GM19468 (cell line): ENCODE measurements around the gene GAS7.
A peak's percentile ranks its signal among the peaks of the same experiment; 100 is the strongest.

Experiments
- ATAC-seq: cut with Tn5 transposase; IDR thresholded peaks from one replicate; pipeline ENCODE4 v1.9.1; 2021; ENCODE audit warnings: mild to moderate bottlenecking, moderate library complexity, moderate number of reproducible peaks; ENCODE audit not compliant: unreplicated experiment; ENCODE audit errors: extremely low read depth

The GAS7 gene

DNA sequence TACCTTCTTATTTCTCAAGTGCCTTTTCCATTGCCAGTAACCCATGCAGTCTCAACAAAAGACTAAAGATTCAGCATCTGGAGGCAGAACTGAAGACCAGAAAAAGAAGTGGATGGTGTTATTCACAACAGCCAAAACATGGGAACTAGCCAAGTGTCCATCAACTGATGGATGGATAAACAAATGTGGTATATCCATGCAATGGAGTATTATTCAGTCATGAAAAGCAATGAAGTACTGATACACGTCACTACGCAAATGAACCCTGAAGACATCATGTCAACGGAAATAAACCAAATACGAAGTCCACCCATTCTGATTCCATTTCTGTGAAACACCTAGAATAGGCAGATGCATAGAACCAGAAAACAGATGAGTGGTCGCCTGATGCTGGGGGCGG, 25.6 kb downstream of the GAS7 start:
- ATAC-seq: no peak

DNA sequence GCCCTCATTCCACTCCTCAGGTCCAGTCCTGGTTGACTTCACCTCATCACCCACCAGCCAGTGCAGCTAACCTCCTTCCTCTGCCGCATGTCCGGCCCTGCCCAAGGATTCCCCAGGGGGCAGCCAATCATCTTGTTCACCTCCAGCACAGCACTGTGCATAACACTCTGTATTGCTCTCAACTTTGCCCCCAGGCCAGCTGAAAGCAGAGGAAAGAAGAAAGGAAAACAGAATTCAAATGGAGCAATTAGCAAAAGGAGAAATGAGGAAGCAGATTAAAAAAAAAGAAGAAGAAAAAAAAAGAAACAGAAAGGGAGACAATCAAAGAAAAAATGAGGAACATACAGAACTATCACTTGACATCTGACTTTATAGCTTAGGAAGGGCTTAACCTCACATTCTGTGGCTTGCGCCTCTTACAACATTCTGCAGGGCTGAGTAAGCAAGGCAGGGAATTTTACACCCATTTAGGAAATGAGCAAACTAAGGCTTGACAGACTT, 26.1 kb downstream of the GAS7 start:
- ATAC-seq: no peak

DNA sequence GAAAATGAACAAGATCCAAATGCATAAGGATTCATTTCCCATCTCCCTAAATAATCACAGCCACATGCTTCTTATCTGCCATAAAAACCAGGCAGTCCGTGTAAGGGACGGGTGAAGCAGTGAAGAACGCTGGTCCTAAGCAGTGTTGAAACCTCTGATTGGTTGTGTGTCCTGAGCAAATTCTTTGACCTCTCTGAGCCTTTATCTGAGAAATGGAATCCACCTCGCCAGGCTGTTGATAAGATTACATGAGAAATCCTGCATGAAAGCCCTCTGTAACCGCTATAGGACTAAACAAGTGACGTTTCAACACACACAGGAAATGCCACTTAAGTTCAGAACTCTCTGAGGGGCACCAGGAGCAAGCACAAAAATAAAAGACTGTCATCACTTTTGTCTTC, 26.8 kb downstream of the GAS7 start:
- ATAC-seq: no peak

DNA sequence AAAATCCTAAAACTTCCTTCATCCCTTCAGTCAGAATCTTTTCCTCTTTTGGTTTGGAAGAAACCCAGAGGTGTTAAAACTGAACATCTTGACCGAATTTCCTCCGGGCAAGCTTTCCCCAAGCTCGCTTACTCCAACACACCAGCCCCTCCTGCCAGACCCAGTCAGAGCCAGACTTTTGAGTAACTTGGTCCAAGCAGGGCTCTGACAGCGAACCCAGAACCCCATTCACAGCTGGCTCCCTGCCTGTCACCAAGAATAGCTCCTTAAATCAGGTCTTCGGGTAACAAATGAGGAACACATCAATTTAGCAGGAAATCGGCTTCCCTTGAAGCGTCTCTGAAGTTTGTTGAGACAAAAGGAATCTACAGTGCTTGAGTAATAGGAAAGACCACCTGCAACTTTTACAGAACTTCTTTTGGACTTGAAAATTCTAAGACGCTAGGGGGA, 27.3 kb downstream of the GAS7 start:
- ATAC-seq: no peak

DNA sequence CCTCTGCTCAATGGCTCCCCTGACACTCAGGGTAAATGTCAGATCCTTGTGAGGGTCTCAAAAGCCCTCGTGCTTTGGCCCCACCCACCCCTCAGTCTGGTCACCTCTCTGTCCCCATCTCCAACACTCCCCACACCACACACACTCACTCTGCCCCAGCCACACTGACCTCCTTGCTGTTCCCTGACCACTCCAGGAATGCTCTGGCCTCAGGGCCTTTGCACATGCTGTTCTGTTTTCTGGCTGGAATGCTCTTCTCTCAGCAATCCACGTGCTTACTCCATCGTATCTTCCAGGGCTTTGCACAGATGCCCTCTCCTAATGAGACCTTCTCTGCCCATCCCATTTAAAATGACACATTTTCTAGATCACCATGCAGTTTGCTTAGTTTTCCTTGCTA, 28.2 kb downstream of the GAS7 start:
- ATAC-seq: no peak

DNA sequence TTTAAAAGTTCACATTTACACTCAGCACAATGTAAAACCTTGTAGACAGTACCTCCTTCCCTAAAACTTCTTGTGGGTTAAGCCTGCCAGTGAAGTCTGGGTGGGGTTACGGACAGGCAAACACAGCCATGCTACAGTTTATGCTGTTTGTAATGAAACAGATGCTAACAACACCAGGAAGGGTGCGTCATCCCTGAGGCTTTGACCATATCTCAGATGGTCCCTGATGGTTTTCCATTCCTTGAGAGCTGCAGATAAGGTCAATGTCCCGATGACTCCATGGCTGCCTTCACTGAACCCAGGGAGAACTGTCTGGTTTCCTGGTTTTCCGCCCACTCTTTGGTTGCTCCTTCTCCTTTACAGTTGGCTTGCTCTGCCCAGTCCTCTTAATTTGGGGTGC, 29.1 kb downstream of the GAS7 start:
- ATAC-seq: no peak

DNA sequence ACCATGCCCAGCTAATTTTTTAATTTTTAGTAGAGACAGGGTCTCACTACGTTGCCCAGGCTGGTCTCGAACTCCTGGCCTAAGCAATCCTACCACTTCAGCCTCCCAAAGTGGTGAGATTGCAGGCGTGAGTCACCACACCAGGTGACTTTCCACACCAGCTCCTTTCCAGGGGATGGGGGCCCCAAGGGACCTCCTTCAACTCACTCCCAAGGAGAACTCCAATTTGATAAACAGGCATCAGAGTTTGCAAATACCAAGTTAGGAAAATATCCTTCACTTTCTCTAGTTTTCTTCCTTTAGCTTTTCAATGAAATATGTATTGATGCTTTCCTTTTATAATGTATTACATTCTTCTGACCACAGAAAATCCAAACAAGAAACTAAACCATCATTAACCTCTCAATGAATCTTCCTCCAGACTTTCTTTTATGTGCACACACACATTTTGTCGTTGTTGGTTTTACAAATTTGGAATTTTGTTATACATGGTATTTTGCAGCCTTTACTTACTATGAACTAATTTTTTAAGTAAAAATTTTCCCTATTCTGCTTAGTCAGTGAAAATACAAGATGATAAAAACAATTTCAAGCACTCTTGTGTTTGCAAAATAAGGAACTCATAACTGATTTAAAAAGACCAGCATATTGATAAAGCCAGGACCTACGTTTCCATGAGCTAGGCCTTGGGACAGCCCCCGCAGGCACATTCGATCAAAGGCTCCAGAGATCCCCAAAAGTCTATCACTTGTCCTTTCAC, 32.0 kb downstream of the GAS7 start:
- no peak for ATAC-seq

DNA sequence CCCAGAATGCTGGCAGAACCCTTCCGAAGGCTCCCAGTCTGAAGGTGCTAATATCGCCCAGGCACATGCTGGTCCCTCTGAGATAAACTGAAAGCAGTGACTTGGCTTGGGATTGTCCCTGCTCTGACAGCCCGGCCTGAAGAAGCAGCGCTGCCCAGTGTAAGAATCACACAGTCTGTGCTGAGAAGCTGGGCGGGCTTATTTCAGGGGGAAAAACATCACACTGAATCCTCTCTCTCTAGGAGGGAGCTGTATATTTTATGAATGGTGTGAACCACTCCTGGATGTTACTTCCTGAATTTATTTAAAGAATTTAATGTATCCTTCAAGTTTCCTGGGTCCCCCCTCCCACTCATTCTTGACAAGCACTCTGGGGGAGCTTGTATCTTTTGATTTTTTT, 36.3 kb downstream of the GAS7 start:
- ATAC-seq: no peak

DNA sequence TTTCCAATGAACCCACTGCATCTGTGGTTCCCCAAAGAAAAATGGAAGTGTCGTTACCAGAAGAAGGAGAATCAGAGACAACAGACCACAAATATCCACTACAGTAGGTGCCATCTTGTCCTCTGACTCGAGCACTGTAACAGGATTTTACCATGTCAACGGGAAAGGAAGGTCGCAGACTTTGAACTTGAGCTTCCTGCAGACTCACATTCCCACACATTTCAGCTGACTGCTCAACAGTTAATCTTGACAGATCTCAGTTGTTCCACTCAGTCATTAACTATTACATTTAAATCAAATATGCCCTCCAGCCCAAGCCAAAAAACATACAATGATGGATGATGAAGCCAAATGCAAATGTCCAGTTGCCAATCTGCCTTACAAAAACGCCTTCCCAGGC, 37.0 kb downstream of the GAS7 start:
- ATAC-seq: no peak

DNA sequence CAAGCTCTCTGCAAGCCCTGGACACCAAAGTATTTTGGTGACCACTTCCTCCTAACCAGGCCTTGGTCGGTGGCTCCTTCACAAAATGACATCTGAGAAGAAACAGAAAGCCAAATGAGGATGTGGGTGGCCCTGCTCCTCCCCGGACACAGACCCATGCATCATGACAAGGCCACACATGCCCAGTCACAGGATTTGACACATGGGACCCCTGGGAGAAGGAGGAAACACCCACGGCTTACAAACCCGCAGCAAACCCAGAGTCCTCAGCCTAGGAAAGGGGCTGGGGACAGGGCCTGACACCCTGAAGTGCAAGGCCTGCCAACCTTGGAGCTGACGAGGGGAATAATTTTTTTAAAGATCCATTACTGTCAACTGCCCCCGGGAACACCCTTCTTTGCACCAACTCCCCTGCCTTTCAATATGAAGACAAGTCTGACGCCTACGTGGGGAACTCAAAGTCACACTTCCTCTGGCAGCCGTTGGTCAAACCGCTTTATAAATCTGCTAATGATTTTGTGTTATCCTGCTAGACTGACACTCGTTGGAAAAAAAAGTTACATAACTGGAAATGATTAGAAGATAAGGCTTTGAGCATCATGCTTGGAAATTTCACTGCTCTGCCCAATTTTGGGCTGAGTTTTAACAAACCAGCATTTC, 41.3 kb downstream of the GAS7 start:
- peak; percentile 72 for ATAC-seq

DNA sequence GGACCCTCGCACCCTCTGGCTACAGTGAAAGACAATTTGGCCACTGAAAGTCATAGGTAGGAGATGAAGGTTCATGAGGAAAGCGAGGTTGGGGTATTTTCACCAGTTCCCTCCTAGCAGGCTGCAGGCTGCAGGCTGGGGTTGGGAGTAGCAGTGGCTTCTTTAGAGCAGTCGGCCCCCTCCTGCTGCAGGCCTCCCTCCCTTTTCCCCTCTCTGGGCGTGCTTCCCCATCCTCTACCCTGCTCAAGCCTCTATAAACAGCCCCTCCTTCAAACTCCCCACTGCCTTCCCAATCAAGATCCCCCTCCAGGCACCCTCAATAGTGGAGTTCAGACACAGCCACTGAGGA, 41.8 kb downstream of the GAS7 start:
- ATAC-seq: no peak

DNA sequence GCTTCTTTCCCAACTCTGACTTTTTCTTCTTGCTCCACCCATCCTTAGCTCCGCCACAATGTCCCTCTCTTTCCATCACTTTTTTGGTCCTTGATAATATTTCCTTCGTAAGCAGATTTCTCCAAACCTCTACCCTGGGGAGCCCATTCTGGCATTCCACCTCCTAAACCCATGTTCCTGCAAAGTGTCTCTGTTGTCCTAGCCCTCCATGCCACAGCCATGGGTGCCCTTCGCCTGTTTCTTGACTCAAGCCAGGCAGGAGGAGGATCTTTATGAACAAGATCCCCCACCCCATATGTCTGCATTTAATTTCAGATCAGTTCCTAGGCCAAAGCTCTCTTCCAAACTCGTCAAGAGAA, 42.4 kb downstream of the GAS7 start:
- no peak for ATAC-seq

DNA sequence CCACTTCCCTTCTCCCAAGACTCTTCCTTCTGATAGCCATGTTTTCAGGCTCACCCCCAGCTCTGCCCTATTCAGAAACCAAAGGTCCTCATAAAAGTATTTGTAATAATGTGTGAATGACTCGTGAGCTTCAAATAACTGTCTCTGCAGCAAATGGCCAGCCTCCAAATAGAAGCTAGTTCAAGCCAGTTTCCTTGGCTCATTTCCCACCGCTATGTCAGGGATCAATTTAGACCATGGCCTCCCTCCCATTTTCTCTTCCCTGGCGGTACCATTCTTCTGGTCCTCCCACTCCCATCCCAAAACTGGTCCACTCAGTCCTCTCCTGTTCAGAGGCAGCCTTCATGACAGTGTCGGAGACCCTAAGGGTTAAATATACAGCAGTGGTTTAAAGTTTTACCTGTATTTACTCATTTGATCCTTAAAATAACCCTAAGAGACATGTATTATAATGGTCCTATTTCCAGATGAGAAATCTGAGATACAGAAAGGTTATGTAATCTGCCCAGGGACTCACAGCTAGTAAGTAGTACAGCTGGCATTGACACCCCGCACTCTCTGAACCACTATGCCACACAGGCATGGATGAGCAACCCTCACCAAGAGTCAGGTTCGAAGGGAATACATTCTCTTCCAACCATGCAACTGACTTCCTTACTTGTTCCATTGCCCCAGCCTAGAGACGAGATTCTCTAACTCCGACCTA, 42.9 kb downstream of the GAS7 start:
- ATAC-seq: no peak

DNA sequence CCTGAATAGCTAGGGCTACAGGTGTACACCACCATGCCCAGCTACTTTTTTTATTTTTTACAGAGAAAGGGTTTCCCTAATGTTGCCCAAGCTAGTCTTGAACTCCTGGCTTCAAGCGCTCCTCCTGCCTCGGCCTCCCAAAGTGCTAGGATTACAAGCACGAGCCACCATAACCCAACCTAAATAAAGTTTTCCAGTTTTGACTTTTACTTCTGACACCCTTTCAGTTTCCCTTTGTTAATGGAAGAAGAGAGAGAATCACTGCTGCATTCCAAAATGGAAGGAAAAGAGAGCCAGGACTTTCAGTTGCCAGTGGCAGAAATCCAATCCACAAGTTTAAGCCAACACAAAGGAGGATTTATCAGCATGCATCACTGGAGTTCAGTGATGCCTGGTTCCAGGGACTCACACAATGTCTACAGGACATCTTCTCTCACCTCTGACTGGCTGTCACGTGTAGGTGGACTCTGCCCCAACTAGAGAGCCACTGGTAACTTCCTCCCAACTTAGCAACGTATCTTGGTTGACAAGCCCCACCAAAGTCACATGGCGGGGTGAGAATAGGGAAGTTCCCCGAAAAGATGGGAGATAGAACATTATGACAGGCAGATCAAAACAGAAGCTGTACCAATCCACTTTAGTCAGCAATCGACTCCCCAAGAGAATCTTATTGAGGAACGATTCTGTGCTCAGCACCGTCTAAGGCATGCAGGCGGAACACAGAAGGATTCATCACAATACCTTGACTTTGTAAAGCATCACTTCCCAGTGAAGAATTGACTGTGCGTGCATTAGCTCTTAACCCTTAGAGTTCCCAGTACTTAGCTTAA, 46.5 kb downstream of the GAS7 start:
- ATAC-seq: no peak

DNA sequence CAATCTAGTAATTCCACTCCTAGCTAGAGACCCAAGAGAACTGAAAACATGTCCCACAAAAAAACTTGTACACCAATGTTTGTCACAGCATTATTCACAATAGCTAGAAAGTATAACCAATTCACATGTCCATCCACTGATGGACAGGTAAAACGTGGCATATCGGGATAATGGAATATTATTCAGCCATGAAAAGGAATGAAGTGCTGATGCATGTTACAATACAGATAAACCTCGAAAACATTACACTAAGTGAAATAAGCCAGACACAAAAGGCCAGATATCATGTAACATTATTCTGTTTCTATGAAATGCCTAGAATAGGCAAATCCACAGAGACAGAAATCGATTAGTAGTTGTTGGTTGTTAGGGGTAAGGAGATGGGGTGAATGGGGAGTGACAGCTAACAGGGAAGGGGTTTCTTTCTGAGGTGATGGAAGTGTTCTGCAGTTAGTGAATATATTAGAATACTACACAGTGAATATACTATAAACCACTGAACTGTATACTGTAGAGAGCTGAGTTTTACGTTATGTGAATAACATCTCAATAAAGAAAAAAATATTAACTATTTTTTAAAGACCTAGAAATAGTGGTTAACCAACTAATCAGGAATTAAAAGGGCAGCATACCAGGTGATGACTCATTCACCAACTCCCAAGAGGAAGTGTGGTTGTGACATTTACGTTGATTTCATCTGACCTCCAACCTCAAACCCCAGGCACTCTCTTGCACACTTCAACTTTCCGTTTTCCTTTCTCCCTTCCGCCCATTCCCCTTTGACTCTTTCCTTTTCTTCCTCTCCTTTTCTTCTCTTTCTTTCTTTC, 48.6 kb downstream of the GAS7 start:
- ATAC-seq: peak; percentile 33

DNA sequence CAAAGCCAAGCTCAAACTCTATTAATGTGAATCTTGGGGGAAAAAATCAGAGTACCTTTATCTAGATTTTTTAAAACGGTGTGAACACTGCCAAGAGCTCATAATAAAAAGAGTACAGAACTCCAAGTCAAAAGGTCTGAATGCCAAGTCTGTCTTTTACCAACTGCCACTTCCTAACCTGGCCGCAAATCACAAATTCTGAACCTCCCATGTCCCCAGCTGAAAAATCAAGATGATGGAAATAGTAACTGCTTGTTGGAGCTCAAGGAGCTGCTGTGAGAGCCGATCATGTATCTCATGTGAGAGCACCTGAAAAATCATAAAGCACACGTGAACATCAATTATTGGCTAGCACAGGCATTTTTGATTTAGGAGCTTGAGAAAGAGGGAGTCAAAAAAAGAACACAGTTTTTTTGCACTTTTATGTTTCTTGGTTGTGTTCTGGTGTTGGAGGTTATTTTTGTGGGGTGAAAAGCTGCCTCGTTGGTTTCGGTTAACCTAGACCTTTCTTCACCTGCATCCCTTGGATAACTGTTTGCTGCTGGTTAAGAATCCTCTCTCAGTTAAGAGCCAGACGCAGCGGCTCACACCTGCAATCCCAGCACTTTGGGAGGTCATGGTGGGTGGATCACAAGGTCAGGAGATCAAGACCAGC, 50.5 kb downstream of the GAS7 start:
- no peak for ATAC-seq

DNA sequence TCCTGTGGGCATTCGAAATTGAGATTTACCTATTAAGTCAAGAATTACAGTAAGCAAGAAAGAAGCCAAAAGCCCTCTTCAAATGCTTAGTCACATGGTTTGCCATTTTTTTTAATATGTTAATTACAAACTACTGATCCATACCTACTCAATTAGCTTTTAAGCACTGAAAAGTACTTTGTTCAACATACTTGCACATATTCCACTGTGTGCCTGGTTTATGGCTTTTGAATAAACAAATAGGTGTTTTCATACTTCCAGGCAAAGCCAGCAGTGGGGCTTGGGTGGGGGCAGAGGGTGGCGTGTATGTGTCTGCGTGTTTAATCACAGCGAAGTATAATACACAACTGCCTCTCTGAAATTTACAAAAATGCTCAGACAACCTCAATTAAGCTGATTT, 51.4 kb downstream of the GAS7 start:
- no peak for ATAC-seq

DNA sequence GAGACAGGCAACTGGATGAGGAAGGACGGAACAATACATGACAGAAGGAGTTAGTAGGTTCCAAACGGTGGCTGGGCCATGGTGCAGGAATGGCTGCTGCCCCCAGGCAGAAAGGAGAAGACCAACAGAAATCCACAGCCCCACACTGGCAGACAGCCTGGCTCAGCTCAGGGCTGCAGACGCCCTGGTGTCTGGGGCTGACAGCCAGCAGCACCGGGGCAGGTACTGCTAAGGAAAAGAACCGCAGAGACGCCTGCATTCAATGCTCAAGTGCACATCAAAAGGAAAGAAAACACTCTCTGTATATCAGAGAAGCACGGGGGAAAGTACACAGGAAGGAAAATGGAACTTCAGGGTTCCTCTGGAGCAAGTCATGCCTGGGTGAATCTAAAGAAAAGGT, 53.4 kb downstream of the GAS7 start:
- ATAC-seq: no peak

DNA sequence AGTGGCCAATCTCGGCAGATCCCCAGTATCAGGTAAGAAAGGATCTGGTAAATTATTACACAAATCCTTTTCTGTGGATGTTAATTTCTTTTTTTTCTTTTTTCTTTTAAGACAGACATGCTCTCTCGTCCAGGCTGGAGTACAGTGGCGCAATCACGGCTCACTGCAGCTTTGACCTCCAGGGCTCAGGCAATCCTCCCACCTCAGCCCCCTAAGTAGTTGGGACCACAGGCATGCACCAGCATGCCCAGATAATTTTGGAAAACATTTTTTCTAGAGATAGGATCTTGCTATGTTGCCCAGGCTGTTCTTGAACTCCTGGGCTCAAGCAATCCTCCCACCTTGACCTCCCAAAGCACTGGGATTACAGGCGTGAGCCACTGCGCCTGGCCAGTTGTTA, 54.0 kb downstream of the GAS7 start:
- no peak for ATAC-seq
